Activated CD8-positive, alpha-beta memory T cell treated with anti-CD3 and anti-CD28 coated beads, Interleukin-2, amount 50 U/mL, for 24 hours (primary cell): ENCODE results near the gene GCKR.
A peak's percentile ranks its signal among the peaks of the same experiment; 100 is the strongest.

ENCODE experiments used
- DNase-seq: peaks from one replicate; pipeline ENCODE4 v3.0.0-alpha.2; 2020; ENCODE audit errors: extremely low read depth

GCKR gene

GRCh38 chr2:27496357-27497287 lies at the start of gene GCKR:
Gene GCKR (plus strand): TSS chr2:27496839. CDS start chr2:27496905, 66 bp downstream.
- no peak for DNase-seq

- no peak for DNase-seq
Measured at GRCh38 chr2:27448381-27448780, 48.3 kb upstream of the GCKR start.

GRCh38 chr2:27451095-27451494 lies 45.5 kb upstream of the GCKR start:
- DNase-seq = no peak

GRCh38 chr2:27453968-27454367 lies 42.7 kb upstream of the GCKR start:
- no peak for DNase-seq

- DNase-seq = no peak
Measured at GRCh38 chr2:27461118-27461517, 35.5 kb upstream of the GCKR start.

- no peak for DNase-seq
Measured at GRCh38 chr2:27464443-27464842, 32.2 kb upstream of the GCKR start.

- DNase-seq = no peak
Measured at GRCh38 chr2:27471961-27472360, 24.7 kb upstream of the GCKR start.

- no peak for DNase-seq
Measured at GRCh38 chr2:27485496-27485895, 11.1 kb upstream of the GCKR start.

- no peak for DNase-seq
Measured at GRCh38 chr2:27489118-27489497, 7.5 kb upstream of the GCKR start.

GRCh38 chr2:27489498-27490397 lies 6.9 kb upstream of the GCKR start, which contains the start of gene IFT172:
Gene IFT172 (minus strand): TSS chr2:27489743. CDS start chr2:27489653, 90 bp downstream.
- DNase-seq = peak; percentile 98

GRCh38 chr2:27492557-27492956 lies 4.1 kb upstream of the GCKR start:
- DNase-seq = no peak

GRCh38 chr2:27493948-27494283 lies 2.7 kb upstream of the GCKR start:
- no peak for DNase-seq

GRCh38 chr2:27494284-27494943 lies 2.2 kb upstream of the GCKR start:
- DNase-seq = no peak

- no peak for DNase-seq
Measured at GRCh38 chr2:27494944-27495554, 1.6 kb upstream of the GCKR start, which contains the start of gene FNDC4. Gene FNDC4 (minus strand): TSS chr2:27495200. CDS start chr2:27494679, 521 bp downstream.

- no peak for DNase-seq
Measured at GRCh38 chr2:27495840-27496356, 741 bp upstream of the GCKR start.

GRCh38 chr2:27497288-27497627 lies 619 bp downstream of the GCKR start:
- DNase-seq = no peak

GRCh38 chr2:27498975-27499374 lies 2.3 kb downstream of the GCKR start:
- DNase-seq = no peak

- no peak for DNase-seq
Measured at GRCh38 chr2:27501042-27501441, 4.4 kb downstream of the GCKR start.

- DNase-seq = no peak
Measured at GRCh38 chr2:27502142-27502541, 5.5 kb downstream of the GCKR start.

GRCh38 chr2:27506587-27506986 lies 9.9 kb downstream of the GCKR start:
- no peak for DNase-seq

- no peak for DNase-seq
Measured at GRCh38 chr2:27507293-27507692, 10.7 kb downstream of the GCKR start.
